HepG2 (cell line): ENCODE measurements around the gene ASPRV1. TPM values are rescaled to one million over a fixed set of nuclear protein-coding genes. Genes with fewer than 3 reads are reported as not detected.

ENCODE experiments used
- ATAC-seq: fragments of 200-7000 bp; cut with Tn5 transposase; 3 replicates; pipeline ENCODE4 v1.9.1; 2020; ENCODE audit warnings: mild to moderate bottlenecking, moderate library complexity
- BruUV-seq: library from RNA; stranded (reverse); fragments of 400-500 nt; replicated peaks from 2 replicates; lab custom pipeline; 2021; lab: Mats Ljungman, UMichigan
- CTCF ChIA-PET: fragments of 300-600 bp; formaldehyde crosslinking; extraction: SDS; loops from one replicate; lab custom pipeline; 2021; ENCODE audit warnings: low total read pairs, inconsistent platforms, low intra/inter-chr PET ratio; lab: Yijun Ruan, JAX
- POLR2A ChIA-PET: fragments of 350-600 bp; sonication (Branson Sonifier 250); formaldehyde crosslinking; loops from one replicate; lab custom pipeline; 2020; ENCODE audit warnings: antibody characterized with exemption, inconsistent platforms; lab: Yijun Ruan, JAX
- DNase-seq: peaks from one replicate; pipeline ENCODE4 v3.0.0-alpha.2; 2015; ENCODE audit warnings: low spot score
- FAIRE-seq: peaks from 3 replicates; lab custom pipeline; 2011; peaks lifted over from hg19 to GRCh38; lab: Jason Lieb, UNC
- H2AFZ ChIP-seq: one replicate; pipeline ENCODE4 v1.6.1; 2011; ENCODE audit warnings: low read length, inconsistent platforms
- H3K27ac ChIP-seq: fragments of 300-600 bp; 3 replicates; pipeline ENCODE4 v1.8.0; 2011; ENCODE audit warnings: mixed run types, mild to moderate bottlenecking, mixed read lengths, low read length, inconsistent platforms; ENCODE audit not compliant: insufficient read depth; ENCODE audit errors: extremely low read length
- H3K27me3 ChIP-seq, 2 experiments: fragments of 200-600 bp in 1 of 2; 2 replicates in 1 of 2; 3 replicates in 1 of 2; pipeline versions ENCODE4 v1.6.0 to v1.8.0; 2011; ENCODE audit warnings: low read length in 2 of 2, mild to moderate bottlenecking in 2 of 2, moderate library complexity in 2 of 2, inconsistent platforms in 1 of 2; ENCODE audit not compliant: insufficient read depth in 2 of 2, control insufficient read depth in 1 of 2
- H3K36me3 ChIP-seq, 2 experiments: fragments of 200-600 bp in 1 of 2; replicated peaks in 1 of 2; 2 replicates in 1 of 2; 3 replicates in 1 of 2; pipeline versions ENCODE4 v1.5.1 to v1.8.0; 2011; ENCODE audit warnings: low read length in 2 of 2, inconsistent platforms in 1 of 2; ENCODE audit not compliant: insufficient read depth in 2 of 2, control insufficient read depth in 1 of 2
- H3K4me1 ChIP-seq: 2 replicates; pipeline ENCODE4 v1.5.1; 2012; ENCODE audit warnings: low read length, inconsistent platforms; ENCODE audit not compliant: insufficient read depth
- H3K4me2 ChIP-seq: 2 replicates; pipeline ENCODE4 v1.6.0; 2011; ENCODE audit warnings: low read depth, low read length, inconsistent platforms
- H3K4me3 ChIP-seq, 3 experiments: fragments of 200-600 bp in 1 of 3; sonication (generic), shearing (Covaris generic) in 1 of 3; replicated peaks in 1 of 3; 2 replicates each; pipeline ENCODE4 v1.5.1; 2011 to 2016; ENCODE audit warnings: low read length in 3 of 3, inconsistent platforms in 2 of 3, low read depth in 2 of 3, mild to moderate bottlenecking in 2 of 3, control low read depth in 1 of 3, mixed read lengths in 1 of 3; ENCODE audit not compliant: insufficient read depth in 1 of 3
- H3K79me2 ChIP-seq: one replicate; pipeline ENCODE4 v1.6.1; 2011; ENCODE audit warnings: low read length, inconsistent platforms; ENCODE audit not compliant: insufficient read depth
- H3K9ac ChIP-seq: 2 replicates; pipeline ENCODE4 v1.6.0; 2011; ENCODE audit warnings: mild to moderate bottlenecking, low read depth, low read length, inconsistent platforms; ENCODE audit not compliant: insufficient read depth
- H3K9me3 ChIP-seq: 2 replicates; pipeline ENCODE4 v1.5.1; 2012; ENCODE audit warnings: mild to moderate bottlenecking, low read length
- H4K20me1 ChIP-seq: 2 replicates; pipeline ENCODE4 v1.6.0; 2011; ENCODE audit warnings: inconsistent platforms, mild to moderate bottlenecking, low read length, moderate library complexity; ENCODE audit not compliant: insufficient read depth
- ARNT2 ChIP-seq: sonication (generic); formaldehyde crosslinking; IDR thresholded peaks from 2 replicates; pipeline ENCODE4 v1.8.0; 2022; ENCODE audit warnings: mild to moderate bottlenecking, low read depth, missing genetic modification reagents, moderate library complexity
- BHLHE40 ChIP-seq: IDR thresholded peaks from 2 replicates; pipeline ENCODE4 v1.6.1; 2011; ENCODE audit warnings: low read length, improper control_type of control experiment
- CCDC6 ChIP-seq: sonication (generic); formaldehyde crosslinking; IDR thresholded peaks from 2 replicates; pipeline ENCODE4 v1.8.1; 2022; ENCODE audit warnings: mild to moderate bottlenecking, missing genetic modification reagents, moderate library complexity
- MTERF4 ChIP-seq: sonication (generic); formaldehyde crosslinking; IDR thresholded peaks from 2 replicates; pipeline ENCODE4 v1.8.0; 2023; ENCODE audit warnings: mild to moderate bottlenecking, missing genetic modification reagents
- MXD3 ChIP-seq: IDR thresholded peaks from 2 replicates; pipeline ENCODE4 v1.6.1; 2016; ENCODE audit warnings: mild to moderate bottlenecking, missing biosample characterization, missing genetic modification reagents
- MYC ChIP-seq: sonication (generic); formaldehyde crosslinking; IDR thresholded peaks from 2 replicates; pipeline ENCODE4 v1.9.0; 2021; ENCODE audit warnings: missing genetic modification reagents, borderline replicate concordance
- NCOR1 ChIP-seq: fragments of 200-600 bp; sonication (generic); IDR thresholded peaks from 2 replicates; pipeline ENCODE4 v1.7.0; 2017; ENCODE audit warnings: antibody characterized with exemption, low read length, borderline replicate concordance
- NFKB2 ChIP-seq: sonication (generic); formaldehyde crosslinking; IDR thresholded peaks from 2 replicates; pipeline ENCODE4 v1.4.0; 2020; ENCODE audit warnings: missing genetic modification reagents, borderline replicate concordance
- REPIN1 ChIP-seq: sonication (generic); formaldehyde crosslinking; IDR thresholded peaks from 2 replicates; pipeline ENCODE4 v1.8.0; 2022; ENCODE audit warnings: missing genetic modification reagents, low read depth, mild to moderate bottlenecking, borderline replicate concordance
- ZBTB7A ChIP-seq: sonication (generic); formaldehyde crosslinking; IDR thresholded peaks from 2 replicates; pipeline ENCODE4 v1.8.0; 2022; ENCODE audit warnings: mild to moderate bottlenecking, missing genetic modification reagents
- ZNF17 ChIP-seq: sonication (generic); formaldehyde crosslinking; IDR thresholded peaks from 2 replicates; pipeline ENCODE4 v1.5.0; 2020; ENCODE audit warnings: mild to moderate bottlenecking, missing genetic modification reagents
- ZNF205 ChIP-seq: IDR thresholded peaks from 2 replicates; pipeline ENCODE4 v1.6.1; 2018; ENCODE audit warnings: missing biosample characterization, missing genetic modification reagents
- ZNF687 ChIP-seq: sonication (generic); formaldehyde crosslinking; IDR thresholded peaks from 2 replicates; pipeline ENCODE4 v1.5.1; 2020; ENCODE audit warnings: mild to moderate bottlenecking, missing genetic modification reagents, moderate library complexity
- ZNF709 ChIP-seq: sonication (generic); formaldehyde crosslinking; IDR thresholded peaks from 2 replicates; pipeline ENCODE4 v1.5.0; 2020; ENCODE audit warnings: mild to moderate bottlenecking, missing genetic modification reagents
- WGBS: methylation state at CpG from one replicate; pipeline ENCODE4 v1.1.6; 2017; ENCODE audit warnings: low lambda C conversion rate; 5-methylcytosine and 5-hydroxymethylcytosine counted together
- in situ Hi-C: cut with HindIII; loops from 2 replicates; pipeline ENCODE4 v1.10.0; 2017; ENCODE audit warnings: low pct_unique_long_range_greater_than_20kb; ENCODE audit not compliant: extremely low pct_ligation_motif_present
- intact Hi-C: fragments of 100-400 bp; cut with micrococcal nuclease; formaldehyde crosslinking; loops from one replicate; pipeline ENCODE4 v1.10.0; 2022; ENCODE audit not compliant: unreplicated experiment
- polyA plus RNA-seq, 8 experiments: library from polyadenylated mRNA; depleted of rRNA in 3 of 8; stranded (reverse) in 7 of 8; unstranded in 1 of 8; fragments of >200 nt; fragmentation: Illumina TruSeq in 4 of 8; extraction: Trizol in 4 of 8; gene quantifications; 2 replicates each; pipeline versions ENCODE4 v1.2.1 to v1.2.3, GENCODE V29; 2011 to 2016; ENCODE audit warnings: low read depth in 4 of 8, missing spikeins in 1 of 8, mixed read lengths in 1 of 8; ENCODE audit not compliant: insufficient read depth in 1 of 8
- total RNA-seq, 5 experiments: library from RNA; depleted of rRNA; stranded (reverse); fragments of >200 nt; fragmentation: Illumina TruSeq; extraction: Trizol; gene quantifications; 2 replicates each; pipeline ENCODE4 v1.2.3, GENCODE V29; 2016; ENCODE audit warnings: low read depth in 1 of 5
- TF ChIP-seq, protein P1 (sequence below): sonication (generic); formaldehyde crosslinking; IDR thresholded peaks from 2 replicates; pipeline ENCODE4 v1.5.1; 2020; ENCODE audit warnings: mild to moderate bottlenecking, missing genetic modification reagents, borderline replicate concordance
- TF ChIP-seq, protein P2 (sequence below): sonication (generic); IDR thresholded peaks from 2 replicates; pipeline ENCODE4 v1.6.1; 2016; ENCODE audit warnings: low read depth, borderline replicate concordance

Gene ASPRV1
- total and polyA plus RNA-seq, 2 of the 13 experiments (the other 11 are each of a cell fraction or from before 2014, with no cell fraction given) = 0.40 to 0.48 TPM

GRCh38 chr2:69945941-69946340 is 15.5 kb downstream of the ASPRV1 start:
- H2AFZ ChIP-seq = no peak overlapping the region
- H3K36me3 ChIP-seq = peaks cover 0 to under 1% of the 10 kb centered on the region in 2 experiments; a peak in 3 of 5 replicates
- peak overlapping the region; percentile 99 for H3K4me2 ChIP-seq
- H3K9ac ChIP-seq = peak overlapping the region; percentile 51; the same call in 1 of the 2 replicates
- no peaks in the 10 kb centered on the region for H3K27me3 ChIP-seq
- WGBS = 72% methylated on average over 8 of the region's 8 CpGs
- H4K20me1 ChIP-seq = no peaks in the 10 kb centered on the region
- no peak for FAIRE-seq
- H3K4me1 ChIP-seq = peaks cover 42% of the 10 kb centered on the region
- intact Hi-C loops = loop anchor here (1.0 kb wide), 2 partner anchors 32 to 196 kb away; no protein-coding TSS in a partner anchor
- in situ Hi-C loops = no loop called here
- H3K4me3 ChIP-seq = peak overlapping the region in 1 of 3 experiments; percentile 59; a peak in 1 of 6 replicates
- ChIA-PET CTCF (no interaction called here), POLR2A (interaction anchor here (1.0 to 5.1 kb wide), 5 partner anchors 9 to 197 kb away, joined by 3 to 77 read pairs (median 4); partner anchors contain the start of gene MXD1)
- no peaks in the 10 kb centered on the region for H3K79me2 ChIP-seq
- H3K27ac ChIP-seq = peak overlapping the region; percentile 51
- H3K9me3 ChIP-seq = no peaks in the 10 kb centered on the region
- BruUV-seq = no TSS peak
- peak; percentile 2; the same call in 2 of the 3 replicates for ATAC-seq
- DNase-seq = no peak
- TF ChIP-seq CCDC6 (CRISPR knock-in tag) = no peak
- TF ChIP-seq, protein P1, sequence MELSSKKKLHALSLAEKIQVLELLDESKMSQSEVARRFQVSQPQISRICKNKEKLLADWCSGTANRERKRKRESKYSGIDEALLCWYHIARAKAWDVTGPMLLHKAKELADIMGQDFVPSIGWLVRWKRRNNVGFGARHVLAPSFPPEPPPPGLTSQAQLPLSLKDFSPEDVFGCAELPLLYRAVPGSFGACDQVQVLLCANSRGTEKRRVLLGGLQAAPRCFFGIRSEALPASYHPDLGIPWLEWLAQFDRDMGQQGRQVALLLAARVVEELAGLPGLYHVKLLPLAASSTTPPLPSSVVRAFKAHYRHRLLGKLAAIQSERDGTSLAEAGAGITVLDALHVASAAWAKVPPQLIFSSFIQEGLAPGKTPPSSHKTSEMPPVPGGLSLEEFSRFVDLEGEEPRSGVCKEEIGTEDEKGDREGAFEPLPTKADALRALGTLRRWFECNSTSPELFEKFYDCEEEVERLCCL (CRISPR knock-in tag) = no peak
- peak; percentile 35; the same call in 1 of the 2 replicates for TF ChIP-seq ZNF687 (CRISPR knock-in tag)
- TF ChIP-seq ZNF709 (CRISPR knock-in tag) = 0 out of 2 replicates have a peak, but pooled peaks have one; percentile 29
- TF ChIP-seq ZBTB7A (CRISPR knock-in tag) = peak; percentile 26; the same call in 1 of the 2 replicates
- no peak for TF ChIP-seq MYC (CRISPR knock-in tag)
- TF ChIP-seq NFKB2 (CRISPR knock-in tag) = peak; percentile 32; the same call in 1 of the 2 replicates
- no peak for TF ChIP-seq MXD3
- no peak for TF ChIP-seq ZNF205
- TF ChIP-seq MTERF4 (CRISPR knock-in tag) = peak; percentile 57; the same call in 1 of the 2 replicates
- TF ChIP-seq ZNF17 (CRISPR knock-in tag) = no peak
- TF ChIP-seq, protein P2, sequence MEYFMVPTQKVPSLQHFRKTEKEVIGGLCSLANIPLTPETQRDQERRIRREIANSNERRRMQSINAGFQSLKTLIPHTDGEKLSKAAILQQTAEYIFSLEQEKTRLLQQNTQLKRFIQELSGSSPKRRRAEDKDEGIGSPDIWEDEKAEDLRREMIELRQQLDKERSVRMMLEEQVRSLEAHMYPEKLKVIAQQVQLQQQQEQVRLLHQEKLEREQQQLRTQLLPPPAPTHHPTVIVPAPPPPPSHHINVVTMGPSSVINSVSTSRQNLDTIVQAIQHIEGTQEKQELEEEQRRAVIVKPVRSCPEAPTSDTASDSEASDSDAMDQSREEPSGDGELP = no peak
- TF ChIP-seq ARNT2 (CRISPR knock-in tag) = 0 out of 2 replicates have a peak, but pooled peaks have one; percentile 27
- 0 out of 2 replicates have a peak, but pooled peaks have one; percentile 23 for TF ChIP-seq BHLHE40
- no peak for TF ChIP-seq REPIN1 (CRISPR knock-in tag)
- TF ChIP-seq NCOR1 = no peak
